Heart left ventricle (tissue), 13 donors: ENCODE measurements around the gene LPAR3.

Source experiments
- CTCF ChIP-seq, 12 donors: fragments of 200-600 bp; sonication (generic) in 4 of 12; IDR thresholded peaks; one replicate each; pipeline versions ENCODE4 v1.5.0 to v1.8.0; 2018 to 2022; ENCODE audit warnings: antibody characterized with exemption in 12 of 12, mild to moderate bottlenecking in 5 of 12
- POLR2A ChIP-seq, 2 donors: fragments of 450-650 bp; IDR thresholded peaks; one replicate each; pipeline ENCODE4 v1.6.1; 2017; ENCODE audit warnings: antibody characterized with exemption in 2 of 2, mild to moderate bottlenecking in 2 of 2, moderate library complexity in 2 of 2
- donor health status: ischemic (EF 13 %, LVEDD 7.1; RV severe dilation, severe dysfunction).
- donor health status: DM: no; HTN: yes; CAD: no.
- donor health status: DM: no; HTN: no; CAD: no.
- donor health status: ischemic (EF 25% LVEDD 6.9; RV normal size, moderate dysfunction).
- donor health status: ischemic (EF 25% LVEDD 5.7; RV mildly dilated, moderate dysfunction).
- donor health status: ischemic (EF 35%, LVEDD 5.7; RV mildly dilated, moderate dysfunction).
- donor health status: nonischemic (EF 11% LVEDD 7.7; RV severe dilation, severe dysfunction).
- donor health status: DM: yes; HTN: yes; CAD: no.
- donor health status: PGD.
- donor health status: ischemic (EF 29% LVEDD 5.4; RV normal size, mild dysfunction).
- donor health status: nonischemic (EF 23%, LVEDD 6.1; RV moderate dilation, normal function).

- TF ChIP-seq CTCF (IDR thresholded peaks at IDR 0.05): no peak
- TF ChIP-seq POLR2A (IDR thresholded peaks at IDR 0.05): no peak
These were observed 47.5 kb upstream of the LPAR3 start for GRCh38 chr1:84940481-84940880.
